ENCODE data around the gene MIPOL1. TPM values are rescaled to one million over a fixed set of nuclear protein-coding genes. Genes with fewer than 3 reads are reported as not detected.

The MIPOL1 gene
- total and polyA plus RNA-seq, 2 of the 13 experiments (the other 11 are each of a cell fraction or from before 2014, with no cell fraction given), result 8.6 to 34.2 TPM

- TF ChIP-seq, protein P1, sequence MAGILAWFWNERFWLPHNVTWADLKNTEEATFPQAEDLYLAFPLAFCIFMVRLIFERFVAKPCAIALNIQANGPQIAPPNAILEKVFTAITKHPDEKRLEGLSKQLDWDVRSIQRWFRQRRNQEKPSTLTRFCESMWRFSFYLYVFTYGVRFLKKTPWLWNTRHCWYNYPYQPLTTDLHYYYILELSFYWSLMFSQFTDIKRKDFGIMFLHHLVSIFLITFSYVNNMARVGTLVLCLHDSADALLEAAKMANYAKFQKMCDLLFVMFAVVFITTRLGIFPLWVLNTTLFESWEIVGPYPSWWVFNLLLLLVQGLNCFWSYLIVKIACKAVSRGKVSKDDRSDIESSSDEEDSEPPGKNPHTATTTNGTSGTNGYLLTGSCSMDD (CRISPR knock-in tag; IDR thresholded peaks at IDR 0.05), result no peak
- TF ChIP-seq ZFP36 (IDR thresholded peaks at IDR 0.05; ENCODE audit: borderline replicate concordance, low read depth, low read length, partially characterized antibody) (no peak), HNRNPH1 (optimal IDR thresholded peaks at IDR 0.05; ENCODE audit: low read depth, low read length) (no peak), SIX1 (CRISPR knock-in tag; IDR thresholded peaks at IDR 0.05; ENCODE audit: borderline replicate concordance) (no peak), NCOA2 (CRISPR knock-in tag; IDR thresholded peaks at IDR 0.05) (0 out of 2 replicates have a peak, but pooled peaks have one; percentile 7), ZNF577 (CRISPR knock-in tag; IDR thresholded peaks at IDR 0.05; ENCODE audit: borderline replicate concordance, low read depth) (no peak), BRCA1 (CRISPR knock-in tag; IDR thresholded peaks at IDR 0.05) (no peak), FIP1L1 (IDR thresholded peaks at IDR 0.05; ENCODE audit: borderline replicate concordance, insufficient read depth, low read depth, low read length) (no peak), ZNF557 (CRISPR knock-in tag; IDR thresholded peaks at IDR 0.05) (no peak), TIGD3 (CRISPR knock-in tag; IDR thresholded peaks at IDR 0.05; ENCODE audit: borderline replicate concordance) (no peak), TFE3 (CRISPR knock-in tag; IDR thresholded peaks at IDR 0.05) (no peak), NFATC3 (CRISPR knock-in tag; IDR thresholded peaks at IDR 0.05) (no peak), SMARCC2 (IDR thresholded peaks at IDR 0.05) (no peak), SNAPC5 (CRISPR knock-in tag; IDR thresholded peaks at IDR 0.05; ENCODE audit: borderline replicate concordance) (no peak), ZNF354B (CRISPR knock-in tag; IDR thresholded peaks at IDR 0.05) (peak; percentile 79; the same call in 1 of the 2 replicates), ZFP36L2 (CRISPR knock-in tag; IDR thresholded peaks at IDR 0.05) (no peak), STAT5B (CRISPR knock-in tag; IDR thresholded peaks at IDR 0.05) (no peak), MEF2D (CRISPR knock-in tag; IDR thresholded peaks at IDR 0.05) (no peak), ZNF124 (CRISPR knock-in tag; IDR thresholded peaks at IDR 0.05) (no peak)
- TF ChIP-seq, protein P2, sequence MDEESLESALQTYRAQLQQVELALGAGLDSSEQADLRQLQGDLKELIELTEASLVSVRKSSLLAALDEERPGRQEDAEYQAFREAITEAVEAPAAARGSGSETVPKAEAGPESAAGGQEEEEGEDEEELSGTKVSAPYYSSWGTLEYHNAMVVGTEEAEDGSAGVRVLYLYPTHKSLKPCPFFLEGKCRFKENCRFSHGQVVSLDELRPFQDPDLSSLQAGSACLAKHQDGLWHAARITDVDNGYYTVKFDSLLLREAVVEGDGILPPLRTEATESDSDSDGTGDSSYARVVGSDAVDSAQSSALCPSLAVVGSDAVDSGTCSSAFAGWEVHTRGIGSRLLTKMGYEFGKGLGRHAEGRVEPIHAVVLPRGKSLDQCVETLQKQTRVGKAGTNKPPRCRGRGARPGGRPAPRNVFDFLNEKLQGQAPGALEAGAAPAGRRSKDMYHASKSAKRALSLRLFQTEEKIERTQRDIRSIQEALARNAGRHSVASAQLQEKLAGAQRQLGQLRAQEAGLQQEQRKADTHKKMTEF (CRISPR knock-in tag; IDR thresholded peaks at IDR 0.05), result no peak
- TF ChIP-seq, protein P3, sequence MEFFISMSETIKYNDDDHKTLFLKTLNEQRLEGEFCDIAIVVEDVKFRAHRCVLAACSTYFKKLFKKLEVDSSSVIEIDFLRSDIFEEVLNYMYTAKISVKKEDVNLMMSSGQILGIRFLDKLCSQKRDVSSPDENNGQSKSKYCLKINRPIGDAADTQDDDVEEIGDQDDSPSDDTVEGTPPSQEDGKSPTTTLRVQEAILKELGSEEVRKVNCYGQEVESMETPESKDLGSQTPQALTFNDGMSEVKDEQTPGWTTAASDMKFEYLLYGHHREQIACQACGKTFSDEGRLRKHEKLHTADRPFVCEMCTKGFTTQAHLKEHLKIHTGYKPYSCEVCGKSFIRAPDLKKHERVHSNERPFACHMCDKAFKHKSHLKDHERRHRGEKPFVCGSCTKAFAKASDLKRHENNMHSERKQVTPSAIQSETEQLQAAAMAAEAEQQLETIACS (CRISPR knock-in tag; IDR thresholded peaks at IDR 0.05), result no peak
- TF ChIP-seq, protein P4, sequence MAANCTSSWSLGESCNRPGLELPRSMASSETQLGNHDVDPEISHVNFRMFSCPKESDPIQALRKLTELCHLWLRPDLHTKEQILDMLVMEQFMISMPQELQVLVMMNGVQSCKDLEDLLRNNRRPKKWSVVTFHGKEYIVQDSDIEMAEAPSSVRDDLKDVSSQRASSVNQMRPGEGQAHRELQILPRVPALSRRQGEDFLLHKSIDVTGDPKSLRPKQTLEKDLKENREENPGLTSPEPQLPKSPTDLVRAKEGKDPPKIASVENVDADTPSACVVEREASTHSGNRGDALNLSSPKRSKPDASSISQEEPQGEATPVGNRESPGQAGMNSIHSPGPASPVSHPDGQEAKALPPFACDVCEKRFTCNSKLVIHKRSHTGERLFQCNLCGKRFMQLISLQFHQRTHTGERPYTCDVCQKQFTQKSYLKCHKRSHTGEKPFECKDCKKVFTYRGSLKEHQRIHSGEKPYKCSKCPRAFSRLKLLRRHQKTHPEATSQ (CRISPR knock-in tag; IDR thresholded peaks at IDR 0.05; ENCODE audit: borderline replicate concordance), result no peak
These were observed 395.9 kb downstream of the MIPOL1 start (continued) for GRCh38 chr14:37593511-37594237.
